Measurements from ENCODE around the gene POC1A. TPM values are rescaled to one million over a fixed set of nuclear protein-coding genes. Genes with fewer than 3 reads are reported as not detected.

POC1A gene
- total and polyA plus RNA-seq, 2 of the 8 experiments (the other 6 are each of a cell fraction or from before 2014, with no cell fraction given): 35.7 to 39.2 TPM

GRCh38 chr3:52063026-52063723 lies 91.0 kb downstream of the POC1A start:
- CTCF ChIA-PET (ENCODE audit: partially characterized antibody): interaction anchor here (0.6 to 33.0 kb wide), 11 partner anchors 10 to 222 kb away, joined by 3 to 984 read pairs (median 3); no protein-coding TSS in a partner anchor
- H4K5ac ChIP-seq (ENCODE audit: insufficient read length, low read depth, low read length): no peak overlapping the region

More at GRCh38 chr3:52063026-52063723, 91.0 kb downstream of the POC1A start:
- Histone ChIP-seq H4K20me1 (replicated peaks in 1 of 2; ENCODE audit: control insufficient read depth in 1 of 2, insufficient read depth in 2 of 2, low read length in 2 of 2) (peaks cover 0 to 2% of the 10 kb centered on the region in 2 experiments), H2BK20ac (ENCODE audit: low read length) (no peak overlapping the region), H3K27ac (ENCODE audit: low read depth, low read length) (no peak overlapping the region), H2BK5ac (ENCODE audit: low read depth, low read length) (no peak overlapping the region), H2BK120ac (replicated peaks; ENCODE audit: low read depth, low read length) (no peak overlapping the region), H3K4ac (replicated peaks; ENCODE audit: insufficient read length, low read depth, low read length) (no peak overlapping the region), H3K4me2 (ENCODE audit: insufficient read depth in 1 of 2, low read depth in 2 of 2, low read length in 2 of 2) (no peak overlapping the region), H3K9ac (replicated peaks in 1 of 4; ENCODE audit: extremely low read depth in 1 of 4, low read depth in 3 of 4, low read length in 3 of 4) (no peak overlapping the region), H2BK15ac (ENCODE audit: low read length) (no peak overlapping the region), H3K36me3 (ENCODE audit: control insufficient read depth in 2 of 4, insufficient read depth in 4 of 4, low read length in 3 of 4) (no peaks in the 10 kb centered on the region), H2BK12ac (ENCODE audit: low read depth, low read length) (no peak overlapping the region), H2AFZ (ENCODE audit: low read length) (no peak overlapping the region), H3K23me2 (ENCODE audit: low read depth, low read length) (no peaks in the 10 kb centered on the region), H3K18ac (ENCODE audit: extremely low read depth, low read length) (no peak overlapping the region), H3K79me2 (ENCODE audit: control insufficient read depth in 1 of 2, insufficient read depth in 2 of 2, low read length in 2 of 2) (no peaks in the 10 kb centered on the region), H3K23ac (ENCODE audit: insufficient read length) (no peak overlapping the region), H4K91ac (replicated peaks; ENCODE audit: insufficient read length, low read length) (no peak overlapping the region), H3K14ac (ENCODE audit: insufficient read length) (no peak overlapping the region), H3K9me3 (ENCODE audit: insufficient read depth in 2 of 2, low read depth in 1 of 2, low read length in 1 of 2) (no peaks in the 10 kb centered on the region), H4K8ac (ENCODE audit: extremely low read depth, insufficient read depth, low read length) (no peak overlapping the region; the same call in 1 of the 2 replicates), H3K4me1 (replicated peaks in 1 of 4; ENCODE audit: control insufficient read depth in 3 of 4, insufficient read depth in 4 of 4, low read length in 3 of 4) (peaks cover 0 to under 1% (median 0%) of the 10 kb centered on the region in 4 experiments; a peak in 2 of 7 replicates), H3K79me1 (ENCODE audit: low read depth, low read length) (no peaks in the 10 kb centered on the region), H2AK5ac (ENCODE audit: low read depth, low read length) (no peak overlapping the region), H3K4me3 (ENCODE audit: extremely low read depth in 1 of 4, insufficient read depth in 2 of 4, low read depth in 3 of 4, low read length in 4 of 4) (no peak overlapping the region), H3K56ac (replicated peaks; ENCODE audit: insufficient read length, low read depth, low read length) (no peak overlapping the region), H3K27me3 (replicated peaks in 1 of 4; ENCODE audit: control insufficient read depth in 3 of 4, extremely low read depth in 1 of 4, insufficient read depth in 3 of 4, low read length in 3 of 4) (peaks cover 0 to 9% (median 6%) of the 10 kb centered on the region in 4 experiments; a peak in 4 of 7 replicates)
- DNase-seq (ENCODE audit: low read depth in 1 of 2, low spot score in 2 of 2): no peak
- TF ChIP-seq ATF2 (IDR thresholded peaks at IDR 0.05; ENCODE audit: low read length) (no peak), SAP30 (IDR thresholded peaks at IDR 0.05; ENCODE audit: insufficient read depth, insufficient replicate concordance, low read length) (no peak), YY1 (IDR thresholded peaks at IDR 0.05; ENCODE audit: low read depth, low read length) (no peak), BACH1 (IDR thresholded peaks at IDR 0.05; ENCODE audit: low read length) (no peak), SP4 (IDR thresholded peaks at IDR 0.05; ENCODE audit: low read length) (no peak)
- POLR2A ChIA-PET (ENCODE audit: partially characterized antibody): interaction anchor here (0.6 kb wide), 1 partner anchor 22 kb away, joined by 3 read pairs; no protein-coding TSS in a partner anchor
- 82% methylated on average over 14 of the region's 14 CpGs; no CpG with 5 or more reads in 1 of the 2 experiments for WGBS, 2 experiments (ENCODE audit: extremely low coverage in 1 of 2, insufficient coverage in 1 of 2, insufficient read length in 1 of 2, insufficient replicate concordance in 2 of 2, low coverage in 1 of 2, low lambda C conversion rate in 2 of 2, missing lambda C conversion rate in 1 of 2)
- no peak for FAIRE-seq

Measured in H1 (cell line).